Epidermal melanocyte (primary cell): Measurements from ENCODE around the gene ACOXL.

ENCODE experiments used
- DNase-seq: peaks from one replicate; pipeline ENCODE4 v3.0.0; 2011; ENCODE audit warnings: low spot score; ENCODE audit not compliant: insufficient read length

Gene ACOXL

DNA sequence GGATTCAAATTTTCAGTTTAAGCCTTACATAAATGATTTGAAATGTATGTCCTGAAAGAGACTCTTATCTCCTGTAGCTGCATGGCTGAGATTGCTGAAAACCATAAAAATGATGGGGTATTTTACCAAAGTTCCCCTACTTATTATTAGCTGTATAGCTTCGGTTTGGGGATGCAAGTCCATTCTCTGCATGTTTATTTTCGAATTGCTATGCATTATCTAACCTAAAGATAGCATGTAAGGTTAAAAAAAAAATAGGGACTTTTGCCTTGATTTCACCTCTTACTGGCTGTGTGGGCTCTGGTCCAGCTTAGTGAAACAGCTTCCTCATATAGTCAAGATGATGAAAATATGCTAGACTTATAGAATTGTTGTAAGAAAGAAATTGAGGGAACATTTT lies 14.0 kb upstream of the ACOXL start:
- DNase-seq = no peak

DNA sequence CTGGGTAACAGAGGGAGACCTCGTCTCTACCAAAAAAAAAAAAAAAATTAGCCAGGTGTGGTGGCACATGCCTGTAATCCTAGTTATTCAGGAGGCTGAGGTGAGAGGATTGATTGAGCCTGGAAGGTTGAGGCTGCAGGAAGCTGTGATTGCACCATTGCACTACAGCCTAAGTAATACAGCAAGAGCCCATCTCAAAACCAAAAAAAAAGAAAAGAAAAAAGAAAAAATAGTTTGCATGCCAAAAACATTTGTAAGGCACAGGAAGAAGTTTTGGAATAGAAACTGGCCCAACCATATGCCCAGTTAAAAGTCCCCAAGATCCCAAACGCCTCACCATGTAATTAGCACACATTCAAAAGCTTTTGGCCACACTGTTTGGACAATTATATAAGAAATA lies 13.4 kb upstream of the ACOXL start:
- DNase-seq = no peak

DNA sequence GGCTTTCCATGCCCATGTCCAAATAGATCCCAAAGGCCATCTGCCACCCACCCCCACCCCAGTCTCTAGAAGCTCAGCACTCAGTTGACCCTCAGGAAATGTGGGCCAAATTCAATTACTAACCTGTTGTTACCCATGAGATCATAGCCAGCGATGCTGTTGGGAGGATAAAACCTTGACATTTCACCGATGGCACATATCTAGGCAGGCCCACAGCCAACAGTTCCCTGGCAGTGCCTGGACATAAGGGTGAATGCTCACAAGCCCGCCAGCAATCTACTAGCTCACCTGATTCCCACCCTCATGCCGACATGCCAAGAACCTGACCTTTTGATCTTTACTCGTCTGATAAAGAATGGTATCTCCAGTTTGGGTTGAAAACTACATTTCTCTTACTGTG lies 11.8 kb upstream of the ACOXL start:
- no peak for DNase-seq

DNA sequence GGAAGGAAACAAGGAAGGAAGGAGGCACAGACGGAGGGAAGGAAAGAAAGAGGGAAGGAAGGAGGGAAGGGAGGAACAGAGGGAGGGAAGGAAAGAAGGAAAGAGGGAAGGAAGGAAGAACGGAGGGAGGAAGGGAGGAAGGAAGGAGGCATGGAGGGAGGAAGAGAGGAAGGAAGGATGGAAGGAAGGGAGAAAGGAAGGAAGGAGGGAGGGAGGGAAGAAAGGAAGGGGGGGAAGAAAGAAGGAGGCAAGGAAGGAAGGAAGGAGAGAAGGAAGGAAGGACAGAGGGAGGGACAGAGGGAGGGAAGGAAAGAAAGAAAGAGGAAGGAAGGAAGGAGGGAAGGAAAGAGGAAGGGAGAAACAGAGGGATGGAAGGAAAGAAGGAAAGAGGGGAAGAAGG lies 7.6 kb upstream of the ACOXL start:
- no peak for DNase-seq

DNA sequence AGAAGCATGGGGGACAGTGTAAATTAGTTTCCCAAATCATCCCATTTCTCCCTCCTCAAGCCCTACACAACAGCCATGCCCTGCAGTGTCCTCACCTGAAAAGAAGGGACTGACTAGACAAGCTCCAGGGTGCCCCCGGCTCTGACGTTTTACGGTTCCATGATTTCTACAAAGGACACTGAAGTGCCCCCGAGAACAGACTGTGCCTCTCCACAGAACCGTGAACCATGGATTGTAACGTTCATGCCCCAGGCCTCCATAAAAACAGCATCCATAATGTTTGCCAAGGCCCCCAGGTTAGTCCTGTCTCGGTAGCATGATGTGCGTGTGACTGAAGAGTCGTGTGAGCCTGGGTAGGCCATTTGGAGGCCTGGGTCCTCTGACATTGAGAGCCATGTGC lies 7.0 kb upstream of the ACOXL start:
- no peak for DNase-seq

DNA sequence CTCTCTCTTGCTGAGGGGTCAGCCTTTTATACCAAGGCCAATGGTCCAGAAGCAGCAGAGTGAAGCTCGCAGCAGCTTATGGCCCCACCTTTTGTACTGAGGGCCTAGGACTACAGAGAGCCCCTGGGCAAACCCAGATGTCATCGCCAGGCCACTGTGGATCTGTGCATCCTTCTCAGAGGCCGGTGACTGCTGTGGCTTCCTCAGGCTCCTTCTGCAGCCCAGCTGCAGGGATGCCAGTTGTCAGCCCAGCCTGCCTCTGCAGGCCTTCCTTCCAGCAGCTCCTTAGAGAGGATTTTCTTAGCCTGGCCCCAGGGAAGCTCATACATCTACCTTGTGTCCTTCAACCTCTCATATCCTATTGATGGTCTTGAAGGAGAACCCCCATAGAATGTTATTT lies 6.5 kb upstream of the ACOXL start:
- no peak for DNase-seq

DNA sequence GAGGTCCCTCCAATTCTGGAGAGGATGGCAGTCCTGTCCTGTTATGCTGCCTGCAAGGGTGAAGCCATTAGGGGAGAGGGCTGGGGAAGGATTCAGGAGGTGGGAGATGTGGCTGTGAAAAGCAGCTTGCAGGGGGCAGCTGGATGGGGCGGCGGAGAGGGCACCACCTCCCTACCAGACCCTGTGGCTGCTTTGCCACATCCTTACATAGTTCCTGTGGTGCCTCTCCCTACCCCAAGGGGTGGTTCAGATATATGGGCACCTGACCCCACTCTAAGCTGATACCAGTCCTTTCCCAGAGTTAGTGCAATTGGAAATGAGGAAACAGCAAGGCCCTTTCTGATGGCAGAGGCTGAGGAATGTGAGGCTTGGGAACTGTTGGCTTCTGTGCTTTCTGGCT lies 6.1 kb upstream of the ACOXL start:
- no peak for DNase-seq

DNA sequence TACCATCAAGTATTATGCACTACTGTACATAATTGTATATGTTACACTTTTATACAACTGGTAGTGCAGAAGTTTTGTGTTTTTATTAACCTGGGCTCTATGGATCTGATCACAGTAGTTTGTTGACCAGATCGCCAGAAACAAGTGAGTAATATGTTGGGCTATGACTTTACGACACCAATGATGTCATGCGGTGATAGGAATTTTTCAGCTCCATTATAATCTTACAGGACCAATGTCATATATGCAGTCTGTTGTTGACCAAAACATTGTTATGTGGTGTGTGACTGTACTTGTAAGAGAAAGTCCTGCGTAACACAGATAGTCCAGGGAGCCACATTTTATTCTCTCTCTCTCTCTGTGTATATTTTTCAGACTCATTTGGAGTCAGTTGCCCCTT lies 4.5 kb upstream of the ACOXL start:
- DNase-seq = no peak

DNA sequence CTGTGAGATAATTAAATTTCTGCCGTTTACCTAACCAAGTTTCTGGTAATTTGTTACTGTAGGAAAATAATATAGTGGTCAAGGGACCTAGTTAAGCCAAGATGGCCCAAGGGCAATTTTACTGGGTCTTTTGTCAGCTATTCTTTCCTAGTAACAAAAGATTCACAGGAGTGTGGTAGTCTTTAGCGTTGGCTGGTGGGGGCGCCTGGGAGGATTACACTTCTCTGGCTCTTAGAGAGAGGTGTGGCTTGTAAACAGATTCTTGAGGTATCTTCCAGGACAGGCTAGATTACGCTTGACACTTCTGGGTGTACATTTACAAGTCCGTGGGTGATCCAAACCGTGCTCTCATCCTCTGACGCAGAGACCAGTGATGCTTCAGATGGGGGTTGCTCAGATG lies 3.3 kb upstream of the ACOXL start:
- DNase-seq = no peak

DNA sequence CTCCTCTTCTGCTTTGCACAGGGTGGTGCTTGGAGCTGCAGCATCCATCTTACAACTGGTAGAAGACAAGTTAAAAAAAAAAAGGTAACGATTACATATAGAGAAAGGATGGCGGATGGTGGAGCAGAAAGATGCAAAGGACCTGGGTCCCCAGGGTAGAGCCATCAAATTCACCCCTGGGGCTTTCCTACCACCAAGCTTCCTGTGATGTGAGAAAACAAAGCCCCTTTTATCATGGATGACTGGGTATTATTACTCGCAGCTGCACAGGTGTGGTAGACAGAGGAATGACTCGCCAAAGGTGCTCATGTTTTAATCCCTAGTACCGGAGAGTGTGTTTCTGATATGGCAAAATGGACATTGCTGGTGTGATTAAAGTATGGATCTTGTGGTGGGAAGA lies 1.3 kb upstream of the ACOXL start:
- no peak for DNase-seq

DNA sequence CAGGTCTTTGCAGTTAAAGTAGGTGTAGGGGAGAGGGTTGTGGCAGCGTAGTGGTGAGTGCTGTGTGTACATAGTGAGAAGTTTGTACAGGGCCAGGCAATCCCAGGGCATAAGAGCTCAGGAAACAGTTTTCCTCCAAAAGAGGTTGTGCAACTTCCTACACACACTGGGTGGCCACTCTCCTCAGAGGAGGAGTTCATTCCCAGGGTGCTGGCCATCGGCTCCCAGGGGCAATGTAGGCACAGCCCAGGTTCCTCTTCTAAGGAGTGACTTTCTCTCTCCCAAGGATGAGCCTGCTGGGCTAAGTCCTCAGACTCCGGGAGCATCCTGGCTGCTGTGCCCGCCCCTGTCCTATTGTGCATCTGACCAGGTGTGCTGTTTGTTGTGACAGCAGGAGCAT lies 3.0 kb downstream of the ACOXL start:
- DNase-seq = no peak

DNA sequence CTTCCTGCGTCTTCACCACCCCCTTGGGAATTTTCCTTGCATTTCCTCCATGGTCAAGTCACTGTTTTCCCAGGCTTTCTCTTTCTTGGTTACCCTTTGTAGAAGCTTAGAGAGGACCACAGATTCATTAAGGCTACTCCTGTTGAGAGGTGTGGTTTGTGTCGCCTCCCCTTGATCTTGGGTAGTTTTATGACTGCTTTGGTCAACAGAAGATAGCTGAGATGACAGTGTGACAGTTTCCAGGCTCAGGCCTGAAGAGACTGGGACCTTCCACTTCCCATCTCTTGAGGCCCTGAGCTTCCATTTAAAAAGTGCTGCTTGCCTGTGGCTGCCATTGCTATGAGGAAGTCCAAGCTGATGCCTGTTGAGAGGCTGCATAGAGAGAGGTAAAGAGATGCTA lies 5.4 kb downstream of the ACOXL start:
- no peak for DNase-seq

DNA sequence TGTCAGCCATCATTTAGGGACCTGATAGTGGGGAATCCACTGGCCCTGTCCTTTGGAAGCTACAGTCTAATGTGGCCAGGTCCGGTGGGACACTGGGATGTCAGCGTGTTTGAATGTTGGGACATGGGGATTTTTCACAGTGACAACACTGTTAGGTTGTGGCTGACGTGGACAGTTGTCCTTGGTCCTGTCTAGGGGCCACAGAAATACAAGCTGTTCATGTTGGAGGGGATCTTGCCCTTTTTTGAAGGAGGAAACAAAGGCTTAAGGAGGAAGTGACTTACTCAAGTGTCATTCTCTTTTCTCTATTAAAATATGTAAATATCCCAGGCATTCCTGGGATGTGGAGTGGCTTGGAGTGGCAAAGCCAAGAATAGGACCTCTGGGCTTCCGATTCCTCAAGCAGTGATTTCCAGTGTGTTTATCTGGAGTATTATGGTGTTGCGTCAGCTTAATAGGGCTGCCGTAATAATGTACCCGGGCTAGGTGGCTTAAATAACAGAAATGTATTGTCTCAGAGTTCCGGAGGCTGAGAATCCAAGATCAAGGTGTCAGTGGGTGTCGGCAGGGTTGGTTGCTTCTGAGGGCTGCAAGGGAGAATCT lies 8.5 kb downstream of the ACOXL start:
- no peak for DNase-seq

DNA sequence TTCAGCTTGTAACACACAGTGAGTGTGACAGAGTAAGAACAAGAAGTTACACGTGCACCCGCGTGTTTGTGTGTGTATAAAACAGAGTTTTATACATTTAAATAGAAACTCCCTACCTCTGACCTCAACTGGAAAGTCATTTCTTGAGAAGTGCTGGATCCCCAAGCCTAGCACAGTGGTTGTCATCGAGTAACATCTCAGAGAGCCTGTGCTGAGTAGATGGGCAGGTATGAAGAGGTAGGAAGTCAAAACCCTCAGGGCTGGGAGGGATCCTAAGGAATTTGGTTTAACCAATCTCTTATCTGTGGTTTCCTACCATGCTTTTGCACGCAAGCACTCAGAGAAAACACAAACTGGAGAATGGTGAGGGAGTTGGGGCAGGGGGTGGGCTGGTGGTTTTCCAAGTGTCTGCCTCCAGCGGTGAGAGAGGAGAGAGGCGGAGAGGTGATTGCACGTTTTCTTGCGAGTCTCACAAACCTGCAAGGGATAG lies 9.2 kb downstream of the ACOXL start:
- no peak for DNase-seq

DNA sequence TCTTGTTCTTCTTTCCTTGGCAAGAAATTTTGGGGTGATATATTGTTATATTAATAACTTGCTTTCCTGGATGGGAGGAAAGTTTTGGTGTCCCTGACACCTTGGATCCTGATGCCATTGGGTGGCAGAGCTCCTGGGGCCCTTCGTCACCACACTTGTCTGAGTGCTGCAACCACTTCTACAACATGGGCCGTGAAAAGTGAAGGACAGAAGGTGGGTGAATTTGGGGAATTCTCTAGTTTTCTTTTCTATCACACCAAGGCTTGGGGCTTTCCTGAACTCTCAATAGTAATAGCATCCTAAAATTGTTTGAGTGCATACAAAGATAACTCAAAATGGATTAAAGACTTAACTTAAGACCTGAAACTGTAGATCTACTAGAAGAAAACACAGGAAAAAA lies 10.0 kb downstream of the ACOXL start:
- no peak for DNase-seq

DNA sequence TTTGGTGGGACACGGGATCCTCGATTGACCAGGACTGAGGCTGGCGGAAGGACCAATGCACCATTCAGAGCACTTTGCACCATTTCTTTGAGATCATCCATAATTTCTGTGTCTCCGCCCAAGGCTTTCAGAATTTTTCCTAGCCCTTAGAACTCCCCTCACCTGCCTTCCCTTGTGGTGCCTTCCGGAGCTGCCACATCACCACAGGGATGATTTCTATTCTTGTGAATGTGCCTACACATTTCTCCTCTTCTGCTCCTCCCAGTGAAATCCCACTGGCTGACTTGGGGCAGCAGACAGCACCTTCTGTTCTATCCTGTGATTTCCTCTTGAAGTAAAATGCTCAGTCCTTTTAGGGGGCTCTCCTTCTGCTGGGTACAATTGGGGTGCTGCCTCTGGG lies 11.2 kb downstream of the ACOXL start:
- no peak for DNase-seq

DNA sequence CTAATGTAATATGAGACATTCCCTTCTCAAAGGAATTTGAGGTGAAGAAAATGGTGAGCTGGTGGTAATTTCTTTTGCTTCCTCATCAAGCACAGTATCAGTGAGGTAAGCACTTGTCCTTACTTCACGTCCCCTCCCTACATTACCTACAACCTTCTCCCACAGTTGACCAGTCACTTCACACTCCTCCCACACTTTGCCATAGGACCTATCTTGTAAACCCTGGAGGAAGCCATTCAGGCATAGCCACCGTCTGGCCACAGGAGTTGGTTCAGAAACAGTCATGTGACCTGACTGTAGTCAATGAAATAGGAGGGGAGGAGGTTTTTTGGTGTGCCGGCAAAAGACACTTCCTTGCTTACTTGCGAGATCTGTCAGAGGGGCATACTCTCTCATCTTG lies 12.1 kb downstream of the ACOXL start:
- no peak for DNase-seq

DNA sequence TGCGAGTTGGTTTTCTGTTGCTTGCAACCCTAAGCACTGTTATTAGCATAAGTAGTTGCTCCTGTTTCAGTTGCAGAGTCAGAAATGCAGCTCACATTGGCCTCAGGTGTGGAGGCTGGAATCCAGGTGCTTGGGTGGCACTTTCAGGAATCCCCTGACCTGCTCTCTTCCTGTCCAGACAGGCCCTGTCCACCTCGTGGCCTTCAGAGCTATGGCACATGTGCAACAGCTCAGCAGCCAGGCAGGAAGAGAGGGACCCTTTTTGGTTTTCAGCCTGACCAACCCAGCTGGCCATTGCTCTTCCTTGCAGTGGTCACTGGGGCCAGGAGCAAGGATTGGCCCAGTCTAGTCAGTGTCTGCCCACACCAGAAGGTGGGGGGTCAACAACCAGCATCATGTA lies 12.7 kb downstream of the ACOXL start:
- DNase-seq = no peak

DNA sequence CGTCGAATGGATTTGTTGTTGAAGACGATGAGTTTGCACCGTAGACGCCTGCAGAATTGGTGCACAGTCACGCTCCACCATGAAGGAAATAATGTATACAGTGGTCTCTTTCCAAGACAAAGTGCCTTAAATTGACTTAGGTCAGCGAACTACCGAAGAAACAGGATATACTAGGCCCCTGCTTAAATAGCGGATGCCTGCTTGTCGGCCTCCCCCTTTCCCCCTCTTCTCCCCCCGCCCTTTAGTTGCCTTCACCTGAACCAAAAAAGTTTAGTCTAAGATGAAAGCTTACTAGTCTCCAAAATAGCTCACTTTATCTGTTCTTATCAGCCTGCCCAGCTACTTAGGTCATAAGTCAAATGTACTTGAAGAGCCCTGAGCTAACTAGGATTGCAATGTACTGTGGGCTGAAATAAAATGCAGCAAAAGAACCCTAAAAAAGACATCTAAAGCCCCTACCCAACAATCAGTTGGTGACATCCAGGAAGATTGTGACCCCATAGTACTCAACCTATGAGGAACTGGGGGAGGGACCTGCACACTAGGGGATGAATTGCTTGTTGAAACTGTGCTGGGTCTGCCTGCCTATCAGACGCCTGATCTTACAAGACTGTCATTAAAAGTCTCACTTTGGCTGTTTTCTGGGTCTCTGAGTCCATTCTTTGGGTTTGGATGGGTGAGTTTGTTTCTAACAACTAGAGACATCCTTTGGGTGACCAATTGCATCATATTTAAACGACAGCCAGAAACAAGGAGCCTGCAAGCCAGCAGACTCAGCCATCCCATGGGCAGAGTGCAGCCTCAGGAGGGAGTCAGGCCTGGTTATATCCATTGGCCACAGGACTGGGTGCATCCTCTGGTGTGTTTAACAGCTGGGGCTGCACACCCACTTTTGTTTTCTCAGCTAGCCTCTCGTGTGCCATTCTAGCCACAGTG lies 14.5 kb downstream of the ACOXL start:
- DNase-seq = no peak

DNA sequence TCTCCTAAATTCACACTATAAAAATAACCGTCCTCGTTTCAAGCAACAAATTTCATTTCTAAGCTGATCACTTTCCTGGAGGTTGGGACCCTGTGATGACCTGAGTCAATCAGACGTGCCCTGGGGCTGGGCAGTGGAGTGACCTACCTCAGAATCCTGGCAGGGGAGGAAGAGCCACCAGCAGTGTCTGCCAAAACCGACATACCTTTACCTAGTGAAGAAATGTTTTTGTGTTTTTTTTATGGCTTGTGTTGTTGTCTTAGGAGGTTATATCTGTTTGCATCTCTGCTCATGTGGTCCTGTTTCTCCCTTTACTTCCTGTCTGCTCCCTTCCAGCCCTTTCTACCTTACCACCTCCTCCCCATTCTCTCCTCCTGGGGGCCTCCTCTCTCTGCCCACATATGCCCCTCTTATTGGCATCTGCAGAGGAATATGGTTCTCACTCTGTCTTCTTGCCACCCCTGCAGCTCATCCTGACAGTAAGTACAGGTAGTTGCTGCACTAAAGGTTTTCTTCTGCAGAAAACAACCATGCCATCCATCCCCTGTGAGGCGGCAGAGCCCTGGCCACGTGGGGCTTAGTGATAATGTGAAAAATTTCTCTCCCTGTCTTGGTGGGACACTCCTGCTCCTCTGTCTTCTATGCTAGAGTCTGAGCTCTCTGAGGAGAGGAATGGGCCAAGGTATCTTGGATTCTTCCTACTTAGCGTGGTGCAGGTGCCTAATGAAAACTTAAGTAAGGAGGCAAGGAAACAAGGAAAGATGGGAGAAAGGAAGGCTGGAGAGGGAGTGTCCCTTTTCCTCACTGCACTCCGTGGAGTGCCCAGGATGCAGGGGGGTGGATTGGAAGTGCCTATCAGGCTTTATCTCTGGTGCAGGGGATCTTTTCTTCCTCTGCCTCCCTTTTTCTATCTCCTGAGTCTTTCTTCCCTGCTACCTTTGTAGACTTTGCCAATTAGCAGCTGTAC lies 15.4 kb downstream of the ACOXL start:
- DNase-seq = no peak

DNA sequence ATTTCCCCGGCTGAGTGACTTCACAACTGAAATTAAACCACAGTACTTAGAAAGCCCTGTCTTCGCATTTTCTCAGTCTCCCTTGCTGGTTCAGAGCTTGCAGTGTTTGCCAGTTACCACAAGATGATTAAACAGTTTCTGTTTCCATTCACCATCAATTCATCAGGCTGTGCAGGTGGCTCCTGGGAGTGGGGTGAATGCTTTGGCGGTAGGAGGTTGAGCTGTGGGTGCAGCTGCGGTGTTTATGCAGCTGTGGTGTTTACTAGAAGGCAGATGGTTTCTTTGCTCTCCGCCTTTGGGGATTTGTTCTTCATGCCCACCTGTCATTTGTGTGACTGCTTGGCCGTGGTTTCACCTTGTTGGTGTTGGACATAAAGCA lies 16.1 kb downstream of the ACOXL start:
- no peak for DNase-seq

DNA sequence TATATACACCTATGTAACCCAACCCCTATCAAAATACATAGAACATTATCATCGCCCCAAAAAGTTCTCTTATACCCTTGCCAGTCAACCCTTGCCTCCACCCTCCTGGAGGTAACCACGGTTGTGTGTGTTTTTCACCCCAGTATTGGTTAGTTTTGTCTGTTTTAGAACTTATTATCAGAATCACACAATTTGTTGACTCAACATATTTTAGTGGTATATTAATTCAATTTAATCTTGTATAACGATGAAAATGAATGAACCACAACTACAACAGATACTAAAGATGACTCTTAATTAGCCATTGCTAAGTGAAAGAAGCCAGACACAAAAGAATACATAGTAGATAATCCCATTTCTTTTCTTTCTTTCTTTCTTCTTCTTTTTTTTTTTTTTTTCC lies 19.3 kb downstream of the ACOXL start:
- DNase-seq = no peak
